Astrocyte (in vitro differentiated cells and primary cell): ENCODE measurements around the gene RNF217.
"Not testable (repeated sequence)": the region's sequence is repeated elsewhere in the genome, so short reads cannot be mapped to it uniquely, and the experiment has no call there.

ENCODE experiments used
- EZH2 ChIP-seq: IDR thresholded peaks from 2 replicates; pipeline ENCODE4 v1.6.1; 2012; ENCODE audit warnings: mild to moderate bottlenecking, low read length, inconsistent platforms; ENCODE audit not compliant: insufficient read depth
- TF ChIP-seq, protein P1 (sequence below): IDR thresholded peaks from 2 replicates; pipeline ENCODE4 v1.5.1; 2011; ENCODE audit warnings: low read depth, mild to moderate bottlenecking, inconsistent platforms, low read length, moderate library complexity; ENCODE audit not compliant: insufficient read depth

DNA sequence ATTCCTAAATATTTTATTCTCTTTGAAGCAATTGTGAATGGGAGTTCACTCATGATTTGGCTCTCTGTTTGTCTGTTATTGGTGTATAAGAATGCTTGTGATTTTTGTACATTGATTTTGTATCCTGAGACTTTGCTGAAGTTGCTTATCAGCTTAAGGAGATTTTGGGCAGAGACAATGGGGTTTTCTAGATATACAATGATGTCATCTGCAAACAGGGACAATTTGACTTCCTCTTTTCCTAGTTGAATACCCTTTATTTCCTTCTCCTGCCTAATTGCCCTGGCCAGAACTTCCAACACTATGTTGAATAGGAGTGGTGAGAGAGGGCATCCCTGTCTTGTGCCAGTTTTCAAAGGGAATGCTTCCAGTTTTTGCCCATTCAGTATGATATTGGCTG is 72.7 kb downstream of the RNF217 start:
- TF ChIP-seq, protein P1, sequence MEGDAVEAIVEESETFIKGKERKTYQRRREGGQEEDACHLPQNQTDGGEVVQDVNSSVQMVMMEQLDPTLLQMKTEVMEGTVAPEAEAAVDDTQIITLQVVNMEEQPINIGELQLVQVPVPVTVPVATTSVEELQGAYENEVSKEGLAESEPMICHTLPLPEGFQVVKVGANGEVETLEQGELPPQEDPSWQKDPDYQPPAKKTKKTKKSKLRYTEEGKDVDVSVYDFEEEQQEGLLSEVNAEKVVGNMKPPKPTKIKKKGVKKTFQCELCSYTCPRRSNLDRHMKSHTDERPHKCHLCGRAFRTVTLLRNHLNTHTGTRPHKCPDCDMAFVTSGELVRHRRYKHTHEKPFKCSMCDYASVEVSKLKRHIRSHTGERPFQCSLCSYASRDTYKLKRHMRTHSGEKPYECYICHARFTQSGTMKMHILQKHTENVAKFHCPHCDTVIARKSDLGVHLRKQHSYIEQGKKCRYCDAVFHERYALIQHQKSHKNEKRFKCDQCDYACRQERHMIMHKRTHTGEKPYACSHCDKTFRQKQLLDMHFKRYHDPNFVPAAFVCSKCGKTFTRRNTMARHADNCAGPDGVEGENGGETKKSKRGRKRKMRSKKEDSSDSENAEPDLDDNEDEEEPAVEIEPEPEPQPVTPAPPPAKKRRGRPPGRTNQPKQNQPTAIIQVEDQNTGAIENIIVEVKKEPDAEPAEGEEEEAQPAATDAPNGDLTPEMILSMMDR, result not testable (repeated sequence)
- TF ChIP-seq EZH2, result not testable (repeated sequence)
